ENCODE data around the gene DMD.
"Not testable (repeated sequence)": the region's sequence is repeated elsewhere in the genome, so short reads cannot be mapped to it uniquely, and the experiment has no call there.

Gene DMD

GRCh38 chrX:32276153-32276552, 935.2 kb downstream of the DMD start:
- no peak for TF ChIP-seq CTCF (IDR thresholded peaks at IDR 0.05; ENCODE audit: control insufficient read depth, insufficient read depth, low read depth, low read length, missing control alignments)
- DNase-seq (ENCODE audit: low read depth), result no peak
- no peak overlapping the region for H3K4me3 ChIP-seq (ENCODE audit: control insufficient read depth, low read depth, low read length)

- TF ChIP-seq CTCF (IDR thresholded peaks at IDR 0.05; ENCODE audit: control insufficient read depth, insufficient read depth, low read depth, low read length, missing control alignments), result no peak
- no peak for DNase-seq (ENCODE audit: low read depth)
- no peak overlapping the region for H3K4me3 ChIP-seq (ENCODE audit: control insufficient read depth, low read depth, low read length)
Measured at GRCh38 chrX:32269866-32270265, 941.5 kb downstream of the DMD start.

DNA sequence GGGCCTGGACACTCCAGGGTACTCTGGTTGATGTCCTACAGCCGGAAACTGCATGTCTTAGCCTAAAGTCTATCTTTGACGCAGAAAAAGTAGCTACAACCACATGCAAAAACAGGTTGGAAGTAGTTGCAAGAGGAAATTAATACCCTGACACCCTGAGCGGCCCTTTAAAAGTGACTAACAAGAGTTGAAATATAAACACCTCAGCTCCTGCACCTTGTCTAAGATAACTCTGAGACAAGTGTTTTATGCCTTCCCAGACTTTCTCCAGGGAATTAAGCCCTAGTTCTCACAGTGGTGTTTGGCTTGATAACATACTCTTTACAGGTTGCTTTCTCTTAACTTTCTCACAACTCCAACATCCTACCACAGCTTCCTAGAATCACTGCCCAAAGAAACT, 943.1 kb downstream of the DMD start:
- no peak overlapping the region for H3K4me3 ChIP-seq (ENCODE audit: control insufficient read depth, low read depth, low read length)

DNA sequence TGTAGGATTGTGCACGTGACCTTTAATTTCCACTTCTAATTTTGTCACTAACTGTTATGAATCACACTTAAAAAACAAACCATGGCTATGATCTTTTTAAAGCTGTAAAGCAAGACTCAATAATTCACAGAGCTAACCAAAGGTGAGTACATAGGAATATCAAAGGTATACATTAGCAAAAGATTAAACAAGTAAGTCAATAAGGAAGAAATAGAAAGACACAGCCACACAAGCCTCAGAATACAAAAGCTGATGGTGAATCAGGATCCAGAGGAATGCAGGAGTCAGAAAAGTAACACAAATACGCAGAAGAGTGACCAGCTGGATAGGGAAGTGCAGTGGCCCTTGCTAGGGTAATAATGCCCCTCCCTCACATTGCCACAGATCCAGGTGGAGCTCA, 943.6 kb downstream of the DMD start:
- TF ChIP-seq CTCF (IDR thresholded peaks at IDR 0.05; ENCODE audit: control insufficient read depth, insufficient read depth, low read depth, low read length, missing control alignments), result no peak
- no peak overlapping the region for H3K4me3 ChIP-seq (ENCODE audit: control insufficient read depth, low read depth, low read length)
- DNase-seq (ENCODE audit: low read depth), result no peak

More for the DNA sequence above, 943.1 kb downstream of the DMD start:
- no peak for TF ChIP-seq CTCF (IDR thresholded peaks at IDR 0.05; ENCODE audit: control insufficient read depth, insufficient read depth, low read depth, low read length, missing control alignments)
- DNase-seq (ENCODE audit: low read depth), result no peak

DNA sequence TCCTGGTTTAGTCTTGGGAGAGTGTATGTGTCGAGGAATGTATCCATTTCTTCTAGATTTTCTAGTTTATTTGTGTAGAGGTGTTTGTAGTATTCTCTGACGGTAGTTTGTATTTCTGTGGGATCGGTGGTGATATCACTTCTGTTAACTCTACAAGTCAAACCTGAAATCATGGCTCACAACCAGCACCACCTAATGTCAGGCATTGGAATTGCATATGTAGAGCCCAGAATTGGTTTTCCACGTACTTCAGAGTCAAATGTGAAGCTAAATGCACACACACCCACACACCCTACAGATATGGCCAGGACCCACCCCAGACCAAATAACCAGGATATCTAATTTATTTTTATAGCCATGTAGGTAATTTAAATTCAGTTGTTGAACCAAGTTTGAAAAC, 964.7 kb downstream of the DMD start:
- not testable (repeated sequence) for H3K4me3 ChIP-seq (ENCODE audit: control insufficient read depth, low read depth, low read length); DNase-seq (ENCODE audit: low read depth)
- TF ChIP-seq CTCF (IDR thresholded peaks at IDR 0.05; ENCODE audit: control insufficient read depth, insufficient read depth, low read depth, low read length, missing control alignments), result peak; percentile 12

GRCh38 chrX:32195611-32196010, 1015.7 kb downstream of the DMD start:
- no peak overlapping the region for H3K4me3 ChIP-seq (ENCODE audit: control insufficient read depth, low read depth, low read length)
- TF ChIP-seq CTCF (IDR thresholded peaks at IDR 0.05; ENCODE audit: control insufficient read depth, insufficient read depth, low read depth, low read length, missing control alignments), result no peak
- no peak for DNase-seq (ENCODE audit: low read depth)

DNA sequence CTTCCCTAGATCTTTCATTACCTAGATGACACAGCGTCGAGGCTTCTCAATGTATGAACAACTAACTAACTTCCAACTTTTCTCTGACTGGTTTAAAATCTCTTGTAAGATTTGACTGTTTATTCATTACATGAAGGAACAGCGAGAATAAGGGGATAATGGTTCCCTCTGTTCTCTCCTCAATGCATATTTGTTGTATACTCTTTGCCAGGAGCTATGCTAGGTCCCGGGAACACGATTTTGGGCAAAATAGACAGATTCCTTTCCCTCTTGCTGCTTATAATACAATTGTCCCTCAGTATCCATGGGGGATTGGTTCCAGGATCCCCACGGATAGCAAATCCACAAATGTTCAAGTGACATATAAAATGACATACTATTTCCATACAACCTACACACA, 1020.0 kb downstream of the DMD start:
- DNase-seq (ENCODE audit: low read depth), result no peak
- H3K4me3 ChIP-seq (ENCODE audit: control insufficient read depth, low read depth, low read length), result no peak overlapping the region
- no peak for TF ChIP-seq CTCF (IDR thresholded peaks at IDR 0.05; ENCODE audit: control insufficient read depth, insufficient read depth, low read depth, low read length, missing control alignments)
